GM23338 (cell line): ENCODE results near the gene PHETA2. TPM values are rescaled to one million over a fixed set of nuclear protein-coding genes. Genes with fewer than 3 reads are reported as not detected.
"Not testable (repeated sequence)": the region's sequence is repeated elsewhere in the genome, so short reads cannot be mapped to it uniquely, and the experiment has no call there.

Experiments
- ATAC-seq: fragments of 200-7000 bp; cut with Tn5 transposase; 3 replicates; pipeline ENCODE4 v1.9.1; 2020
- DNase-seq: peaks from one replicate; pipeline ENCODE4 v3.0.0-alpha.2; 2015; ENCODE audit warnings: low spot score
- H2AFZ ChIP-seq: fragments of 200-600 bp; sonication (generic); 2 replicates; pipeline ENCODE4 v1.8.0; 2016; ENCODE audit warnings: antibody characterized with exemption, mild to moderate bottlenecking, moderate library complexity
- H3F3A ChIP-seq: fragments of 200-600 bp; sonication (generic); replicated peaks from 2 replicates; pipeline ENCODE4 v1.8.0; 2017; ENCODE audit warnings: antibody characterized with exemption, mixed run types, low read depth
- H3K27ac ChIP-seq: fragments of 200-600 bp; sonication (generic); 2 replicates; pipeline ENCODE4 v1.6.1; 2016; ENCODE audit warnings: low read depth
- H3K27me3 ChIP-seq: fragments of 200-600 bp; sonication (generic); 2 replicates; pipeline ENCODE4 v1.8.0; 2016; ENCODE audit warnings: mild to moderate bottlenecking, mixed run types, moderate library complexity; ENCODE audit not compliant: insufficient read depth
- H3K36me3 ChIP-seq: fragments of 200-600 bp; sonication (generic); 2 replicates; pipeline ENCODE4 v1.8.0; 2016; ENCODE audit warnings: mild to moderate bottlenecking; ENCODE audit not compliant: insufficient read depth
- H3K4me1 ChIP-seq: fragments of 200-600 bp; sonication (generic); 2 replicates; pipeline ENCODE4 v1.8.0; 2016; ENCODE audit warnings: mild to moderate bottlenecking, moderate library complexity; ENCODE audit not compliant: insufficient read depth
- H3K4me2 ChIP-seq: fragments of 200-600 bp; sonication (generic); 2 replicates; pipeline ENCODE4 v1.7.1; 2017; ENCODE audit warnings: mixed run types
- H3K4me3 ChIP-seq: fragments of 200-600 bp; sonication (generic); 2 replicates; pipeline ENCODE4 v1.6.1; 2016; ENCODE audit warnings: mixed run types
- H3K79me2 ChIP-seq: fragments of 200-600 bp; sonication (generic); replicated peaks from 2 replicates; pipeline ENCODE4 v1.8.0; 2017; ENCODE audit warnings: mild to moderate bottlenecking; ENCODE audit not compliant: insufficient read depth
- H3K9me2 ChIP-seq: fragments of 200-600 bp; sonication (generic); 2 replicates; pipeline ENCODE4 v1.8.0; 2017; ENCODE audit not compliant: insufficient read depth
- H4K20me1 ChIP-seq: fragments of 200-600 bp; sonication (generic); replicated peaks from 2 replicates; pipeline ENCODE4 v1.8.0; 2017; ENCODE audit warnings: mild to moderate bottlenecking; ENCODE audit not compliant: insufficient read depth
- H3K27ac Mint-ChIP-seq: 2 replicates; pipeline ENCODE4 v1.8.0; 2020; ENCODE audit warnings: inconsistent platforms, mild to moderate bottlenecking, moderate library complexity, mixed read lengths
- H3K27me3 Mint-ChIP-seq: 3 replicates; pipeline ENCODE4 v1.8.0; 2022; ENCODE audit warnings: low read depth, mild to moderate bottlenecking, moderate library complexity, mixed read lengths, inconsistent platforms; ENCODE audit not compliant: insufficient read depth, poor library complexity
- H3K36me3 Mint-ChIP-seq: 3 replicates; pipeline ENCODE4 v1.8.0; 2021; ENCODE audit warnings: low read depth, mild to moderate bottlenecking, inconsistent platforms, moderate library complexity, mixed read lengths
- H3K4me1 Mint-ChIP-seq: 3 replicates; pipeline ENCODE4 v1.8.0; 2020; ENCODE audit warnings: mild to moderate bottlenecking, inconsistent platforms, mixed read lengths
- H3K4me3 Mint-ChIP-seq: 3 replicates; pipeline ENCODE4 v1.8.0; 2021; ENCODE audit warnings: moderate library complexity, mild to moderate bottlenecking, inconsistent platforms, mixed read lengths
- H3K9me3 Mint-ChIP-seq: 3 replicates; pipeline ENCODE4 v1.8.0; 2020; ENCODE audit warnings: moderate library complexity, mild to moderate bottlenecking, inconsistent platforms, mixed read lengths
- CTCF ChIP-seq, 2 experiments: fragments of 200-600 bp in 1 of 2; sonication (generic) in 1 of 2; conservative IDR thresholded peaks; 2 replicates each; pipeline versions ENCODE4 v1.5.1 to v1.6.1; 2016 to 2017; ENCODE audit warnings: antibody characterized with exemption in 2 of 2, low read depth in 2 of 2, mild to moderate bottlenecking in 2 of 2, moderate library complexity in 1 of 2
- ETS1 ChIP-seq: IDR thresholded peaks from 2 replicates; pipeline ENCODE4 v1.6.1; 2016; ENCODE audit warnings: antibody characterized with exemption
- JUNB ChIP-seq: IDR thresholded peaks from one replicate; pipeline ENCODE4 v1.6.1; 2016; ENCODE audit warnings: antibody characterized with exemption; ENCODE audit not compliant: unreplicated experiment
- NANOG ChIP-seq: IDR thresholded peaks from 2 replicates; pipeline ENCODE4 v1.6.1; 2016; ENCODE audit warnings: antibody characterized with exemption, borderline replicate concordance
- POLR2AphosphoS5 ChIP-seq: IDR thresholded peaks from 2 replicates; pipeline ENCODE4 v1.6.1; 2016; ENCODE audit warnings: antibody characterized with exemption, low read depth
- REST ChIP-seq: IDR thresholded peaks from one replicate; pipeline ENCODE4 v1.6.1; 2018; ENCODE audit warnings: antibody characterized with exemption; ENCODE audit not compliant: unreplicated experiment
- ZNF114 ChIP-seq: fragments of 250-450 bp; sonication (Bioruptor Pico); IDR thresholded peaks from 2 replicates; pipeline ENCODE4 v1.5.0; 2020; ENCODE audit warnings: mild to moderate bottlenecking, moderate library complexity
- ZNF462 ChIP-seq: fragments of 250-450 bp; sonication (Bioruptor Pico); IDR thresholded peaks from 2 replicates; pipeline ENCODE4 v1.5.0; 2020; ENCODE audit warnings: mild to moderate bottlenecking, moderate library complexity
- polyA plus RNA-seq: library from polyadenylated mRNA; unstranded; fragments of >200 nt; fragmentation: Nextera tagmentation; extraction: Ambion mirVana; gene quantifications from 2 replicates; pipeline ENCODE4 v1.2.1, GENCODE V29; 2016
- total RNA-seq: library from RNA; depleted of rRNA; stranded (reverse); fragments of >200 nt; shearing (Covaris generic); gene quantifications from 2 replicates; pipeline ENCODE4 v1.2.3, GENCODE V29; 2014

PHETA2 gene
- total and polyA plus RNA-seq, 2 experiments from 2014 or later: 4.5 to 7.6 TPM

- not testable (repeated sequence) for H2AFZ ChIP-seq, H3K27ac Mint-ChIP-seq, H3K9me2 ChIP-seq, H4K20me1 ChIP-seq, H3K4me3 ChIP-seq, H3K4me1 ChIP-seq, H3K27me3 Mint-ChIP-seq, H3K27ac ChIP-seq, H3K4me1 Mint-ChIP-seq, H3K4me3 Mint-ChIP-seq, ATAC-seq, DNase-seq, H3K27me3 ChIP-seq, H3K4me2 ChIP-seq, H3K36me3 ChIP-seq, H3F3A ChIP-seq, H3K79me2 ChIP-seq
- Mint-ChIP-seq H3K9me3 (peaks cover 58% of the 10 kb centered on the region), H3K36me3 (peaks cover 30% of the 10 kb centered on the region)
These were observed 30.3 kb downstream of the PHETA2 start for GRCh38 chr22:42104332-42104860.

GRCh38 chr22:42108848-42109247 is 34.8 kb downstream of the PHETA2 start:
- Mint-ChIP-seq H3K27me3 (peaks cover 8% of the 10 kb centered on the region), H3K36me3 (peaks cover 10% of the 10 kb centered on the region), H3K4me3 (no peak overlapping the region), H3K9me3 (peaks cover 26% of the 10 kb centered on the region), H3K4me1 (no peaks in the 10 kb centered on the region; the same call in 2 of the 3 replicates), H3K27ac (no peak overlapping the region)
- ATAC-seq (peak; percentile 89), DNase-seq (peak; percentile 40)
- Histone ChIP-seq H3K4me2 (peak overlapping the region; percentile 33; the same call in 1 of the 2 replicates), H3K36me3 (no peaks in the 10 kb centered on the region), H3K27me3 (peaks cover 12% of the 10 kb centered on the region; the same call in 1 of the 2 replicates), H3K27ac (no peak overlapping the region), H3K4me3 (peak overlapping the region; percentile 5; the same call in 1 of the 2 replicates), H3K4me1 (no peaks in the 10 kb centered on the region), H2AFZ (no peak overlapping the region), H3K9me2 (no peaks in the 10 kb centered on the region), H4K20me1 (no peaks in the 10 kb centered on the region), H3K79me2 (no peaks in the 10 kb centered on the region), H3F3A (no peaks in the 10 kb centered on the region)
- TF ChIP-seq NANOG: no peak
- TF ChIP-seq JUNB: no peak
- no peak for TF ChIP-seq ZNF462
- TF ChIP-seq ZNF114 (CRISPR knock-in tag): no peak
- TF ChIP-seq CTCF (conservative IDR thresholded peaks at IDR 0.05; ENCODE audit: low read depth in 2 of 2): no peak
- no peak for TF ChIP-seq REST
- TF ChIP-seq POLR2AphosphoS5: no peak
- no peak for TF ChIP-seq ETS1
